Mesendoderm (in vitro differentiated cells): ENCODE measurements around the gene DENR.

Experiments used
- DNase-seq: peaks from one replicate; pipeline ENCODE4 v3.0.0; 2013
- H2AK5ac ChIP-seq: 2 replicates; pipeline ENCODE4 v1.6.1; 2013; ENCODE audit warnings: low read length, inconsistent platforms
- H2BK120ac ChIP-seq: 2 replicates; pipeline ENCODE4 v1.6.1; 2013; ENCODE audit warnings: low read depth, mild to moderate bottlenecking, low read length, moderate library complexity, mixed read lengths
- H2BK15ac ChIP-seq: replicated peaks from 2 replicates; pipeline ENCODE4 v1.6.1; 2013; ENCODE audit warnings: low read depth, mild to moderate bottlenecking, moderate library complexity
- H2BK5ac ChIP-seq: 2 replicates; pipeline ENCODE4 v1.6.1; 2013; ENCODE audit warnings: low read length, inconsistent platforms
- H3K18ac ChIP-seq: 2 replicates; pipeline ENCODE4 v1.6.1; 2013; ENCODE audit warnings: mild to moderate bottlenecking, low read length, mixed read lengths
- H3K23ac ChIP-seq: one replicate; pipeline ENCODE4 v1.6.1; 2013; ENCODE audit warnings: low read length
- H3K27ac ChIP-seq: 2 replicates; pipeline ENCODE4 v1.5.1; 2013; ENCODE audit warnings: low read depth, mild to moderate bottlenecking, inconsistent platforms, low read length, moderate library complexity
- H3K27me3 ChIP-seq: 2 replicates; pipeline ENCODE4 v1.6.1; 2013; ENCODE audit warnings: low read length, control low read depth, mild to moderate bottlenecking, inconsistent platforms; ENCODE audit not compliant: insufficient read depth, poor library complexity
- H3K36me3 ChIP-seq: 2 replicates; pipeline ENCODE4 v1.6.1; 2013; ENCODE audit warnings: low read length, inconsistent platforms; ENCODE audit not compliant: control insufficient read depth, insufficient read depth
- H3K4ac ChIP-seq: one replicate; pipeline ENCODE4 v1.6.1; 2013; ENCODE audit warnings: low read depth, mild to moderate bottlenecking, low read length, moderate library complexity
- H3K4me1 ChIP-seq: 2 replicates; pipeline ENCODE4 v1.6.1; 2013; ENCODE audit warnings: low read depth, low read length, inconsistent platforms; ENCODE audit not compliant: control insufficient read depth
- H3K4me2 ChIP-seq: 2 replicates; pipeline ENCODE4 v1.6.1; 2013; ENCODE audit warnings: low read length
- H3K4me3 ChIP-seq: 2 replicates; pipeline ENCODE4 v1.5.1; 2013; ENCODE audit warnings: mild to moderate bottlenecking, low read length
- H3K56ac ChIP-seq: one replicate; pipeline ENCODE4 v1.6.1; 2013; ENCODE audit warnings: low read length
- H3K79me1 ChIP-seq: 2 replicates; pipeline ENCODE4 v1.6.1; 2013; ENCODE audit warnings: low read length, inconsistent platforms
- H3K79me2 ChIP-seq: 2 replicates; pipeline ENCODE4 v1.6.1; 2013; ENCODE audit warnings: mild to moderate bottlenecking, low read length; ENCODE audit not compliant: control insufficient read depth, insufficient read depth
- H3K9ac ChIP-seq: 2 replicates; pipeline ENCODE4 v1.6.1; 2013; ENCODE audit warnings: low read length, inconsistent platforms
- H4K5ac ChIP-seq: one replicate; pipeline ENCODE4 v1.6.1; 2013; ENCODE audit warnings: low read length
- H4K8ac ChIP-seq: one replicate; pipeline ENCODE4 v1.6.1; 2013; ENCODE audit warnings: low read depth, mild to moderate bottlenecking, control low read depth, low read length, moderate library complexity
- WGBS: extraction: QIAGEN DNeasy Blood & Tissue Kit; methylation state at CpG from one replicate; pipeline ENCODE4 v1.1.7; 2013; ENCODE audit warnings: low lambda C conversion rate, missing lambda C conversion rate; ENCODE audit not compliant: insufficient coverage; ENCODE audit errors: extremely low coverage; 5-methylcytosine and 5-hydroxymethylcytosine counted together

Gene DENR

GRCh38 chr12:122757568-122757967 lies 4.9 kb downstream of the DENR start:
- H4K5ac ChIP-seq, result no peak overlapping the region
- no peak overlapping the region for H3K4me2 ChIP-seq
- no peak overlapping the region for H2BK15ac ChIP-seq
- peaks cover 7% of the 10 kb centered on the region for H3K4me1 ChIP-seq
- peaks cover 10% of the 10 kb centered on the region for H3K36me3 ChIP-seq
- no peak overlapping the region for H3K4ac ChIP-seq
- H3K27ac ChIP-seq, result no peak overlapping the region
- no CpG with 5 or more reads among the region's 1 CpG for WGBS
- H3K79me1 ChIP-seq, result peaks cover 16% of the 10 kb centered on the region
- H3K79me2 ChIP-seq, result peaks cover 38% of the 10 kb centered on the region
- H3K4me3 ChIP-seq, result no peak overlapping the region
- no peak overlapping the region for H2BK5ac ChIP-seq
- DNase-seq, result no peak
- no peak overlapping the region for H3K56ac ChIP-seq
- H3K18ac ChIP-seq, result no peak overlapping the region
- no peak overlapping the region for H3K9ac ChIP-seq
- H4K8ac ChIP-seq, result no peak overlapping the region
- H3K27me3 ChIP-seq, result no peaks in the 10 kb centered on the region
- no peak overlapping the region for H2AK5ac ChIP-seq
- no peak overlapping the region for H3K23ac ChIP-seq
- H2BK120ac ChIP-seq, result no peak overlapping the region

GRCh38 chr12:122785503-122785902 lies 32.9 kb downstream of the DENR start:
- Histone ChIP-seq H3K27ac (no peak overlapping the region), H3K79me1 (no peaks in the 10 kb centered on the region), H3K4me1 (no peaks in the 10 kb centered on the region), H3K9ac (no peak overlapping the region), H3K27me3 (no peaks in the 10 kb centered on the region), H3K4ac (no peak overlapping the region), H3K18ac (no peak overlapping the region), H3K56ac (no peak overlapping the region), H3K23ac (no peak overlapping the region), H3K4me3 (no peak overlapping the region), H3K36me3 (no peaks in the 10 kb centered on the region), H4K5ac (no peak overlapping the region), H3K79me2 (no peaks in the 10 kb centered on the region), H2BK5ac (no peak overlapping the region), H2BK15ac (no peak overlapping the region), H2AK5ac (no peak overlapping the region), H3K4me2 (no peak overlapping the region), H2BK120ac (no peak overlapping the region), H4K8ac (no peak overlapping the region)
- no CpG with 5 or more reads among the region's 7 CpGs for WGBS
- no peak for DNase-seq

GRCh38 chr12:122788387-122788786 lies 35.8 kb downstream of the DENR start:
- no peak overlapping the region for H3K56ac ChIP-seq
- no peak overlapping the region for H3K27ac ChIP-seq
- H3K27me3 ChIP-seq, result no peaks in the 10 kb centered on the region
- H3K9ac ChIP-seq, result no peak overlapping the region
- no peaks in the 10 kb centered on the region for H3K79me1 ChIP-seq
- H3K4me1 ChIP-seq, result no peaks in the 10 kb centered on the region
- no peak overlapping the region for H2BK15ac ChIP-seq
- H3K79me2 ChIP-seq, result no peaks in the 10 kb centered on the region
- no peak overlapping the region for H4K8ac ChIP-seq
- no peak overlapping the region for H3K4me2 ChIP-seq
- H2BK120ac ChIP-seq, result no peak overlapping the region
- no peak overlapping the region for H2BK5ac ChIP-seq
- no peak for DNase-seq
- no peak overlapping the region for H3K18ac ChIP-seq
- no peak overlapping the region for H4K5ac ChIP-seq
- H2AK5ac ChIP-seq, result no peak overlapping the region
- no peaks in the 10 kb centered on the region for H3K36me3 ChIP-seq
- WGBS, result no CpG with 5 or more reads among the region's 4 CpGs
- H3K23ac ChIP-seq, result no peak overlapping the region
- H3K4me3 ChIP-seq, result no peak overlapping the region
- H3K4ac ChIP-seq, result no peak overlapping the region

- Histone ChIP-seq H3K23ac (no peak overlapping the region), H2AK5ac (no peak overlapping the region), H3K9ac (no peak overlapping the region), H2BK5ac (no peak overlapping the region), H3K56ac (no peak overlapping the region), H3K36me3 (no peaks in the 10 kb centered on the region), H3K4ac (no peak overlapping the region), H2BK120ac (no peak overlapping the region), H4K5ac (no peak overlapping the region), H3K79me2 (no peaks in the 10 kb centered on the region), H4K8ac (no peak overlapping the region), H3K27me3 (no peaks in the 10 kb centered on the region), H3K4me3 (no peak overlapping the region), H3K27ac (no peak overlapping the region), H3K18ac (no peak overlapping the region), H3K4me1 (no peaks in the 10 kb centered on the region), H3K4me2 (no peak overlapping the region), H3K79me1 (no peaks in the 10 kb centered on the region), H2BK15ac (no peak overlapping the region)
- no peak for DNase-seq
- no CpG with 5 or more reads among the region's 5 CpGs for WGBS
These were observed 37.0 kb downstream of the DENR start for GRCh38 chr12:122789637-122790036.

- peak overlapping the region; percentile 16 for H3K4ac ChIP-seq
- no peak overlapping the region for H3K9ac ChIP-seq
- no peak overlapping the region for H2BK15ac ChIP-seq
- H3K79me1 ChIP-seq, result no peaks in the 10 kb centered on the region
- no peak overlapping the region for H3K18ac ChIP-seq
- H3K79me2 ChIP-seq, result no peaks in the 10 kb centered on the region
- WGBS, result no CpG with 5 or more reads among the region's 5 CpGs
- H2AK5ac ChIP-seq, result no peak overlapping the region
- H4K5ac ChIP-seq, result no peak overlapping the region
- H3K27me3 ChIP-seq, result no peaks in the 10 kb centered on the region
- H3K56ac ChIP-seq, result no peak overlapping the region
- DNase-seq, result peak; percentile 87
- H3K4me1 ChIP-seq, result no peaks in the 10 kb centered on the region
- no peaks in the 10 kb centered on the region for H3K36me3 ChIP-seq
- H2BK120ac ChIP-seq, result no peak overlapping the region
- no peak overlapping the region for H3K23ac ChIP-seq
- H3K27ac ChIP-seq, result no peak overlapping the region
- H3K4me3 ChIP-seq, result no peak overlapping the region
- no peak overlapping the region for H2BK5ac ChIP-seq
- no peak overlapping the region for H3K4me2 ChIP-seq
- no peak overlapping the region for H4K8ac ChIP-seq
These were observed 37.9 kb downstream of the DENR start for GRCh38 chr12:122790393-122791075.

GRCh38 chr12:122793685-122794106 lies 41.1 kb downstream of the DENR start:
- Histone ChIP-seq H3K18ac (no peak overlapping the region), H3K4me1 (no peaks in the 10 kb centered on the region), H3K23ac (no peak overlapping the region), H3K79me1 (no peaks in the 10 kb centered on the region), H3K56ac (no peak overlapping the region), H2BK5ac (no peak overlapping the region), H3K9ac (no peak overlapping the region), H3K36me3 (no peaks in the 10 kb centered on the region), H3K27ac (no peak overlapping the region), H2BK15ac (no peak overlapping the region), H3K4me3 (no peak overlapping the region), H3K4ac (no peak overlapping the region), H3K4me2 (no peak overlapping the region), H3K27me3 (no peaks in the 10 kb centered on the region), H4K8ac (no peak overlapping the region), H4K5ac (no peak overlapping the region), H2AK5ac (no peak overlapping the region), H2BK120ac (no peak overlapping the region), H3K79me2 (no peaks in the 10 kb centered on the region)
- WGBS, result no CpG with 5 or more reads among the region's 10 CpGs
- peak; percentile 58 for DNase-seq
